GM18505 (cell line): Measurements from ENCODE around the gene C1GALT1C1L.
A peak's percentile ranks its signal among the peaks of the same experiment; 100 is the strongest.
"Not testable (repeated sequence)": the region's sequence is repeated elsewhere in the genome, so short reads cannot be mapped to it uniquely, and the experiment has no call there.

Experiments
- ATAC-seq: cut with Tn5 transposase; IDR thresholded peaks from one replicate; pipeline ENCODE4 v1.9.1; 2021; ENCODE audit not compliant: unreplicated experiment
- POLR2A ChIP-seq: IDR thresholded peaks from 4 replicates; pipeline ENCODE4 v1.6.1; 2011; ENCODE audit warnings: borderline replicate concordance; ENCODE audit not compliant: insufficient read depth, insufficient read length; ENCODE audit errors: extremely low read depth

The C1GALT1C1L gene

DNA sequence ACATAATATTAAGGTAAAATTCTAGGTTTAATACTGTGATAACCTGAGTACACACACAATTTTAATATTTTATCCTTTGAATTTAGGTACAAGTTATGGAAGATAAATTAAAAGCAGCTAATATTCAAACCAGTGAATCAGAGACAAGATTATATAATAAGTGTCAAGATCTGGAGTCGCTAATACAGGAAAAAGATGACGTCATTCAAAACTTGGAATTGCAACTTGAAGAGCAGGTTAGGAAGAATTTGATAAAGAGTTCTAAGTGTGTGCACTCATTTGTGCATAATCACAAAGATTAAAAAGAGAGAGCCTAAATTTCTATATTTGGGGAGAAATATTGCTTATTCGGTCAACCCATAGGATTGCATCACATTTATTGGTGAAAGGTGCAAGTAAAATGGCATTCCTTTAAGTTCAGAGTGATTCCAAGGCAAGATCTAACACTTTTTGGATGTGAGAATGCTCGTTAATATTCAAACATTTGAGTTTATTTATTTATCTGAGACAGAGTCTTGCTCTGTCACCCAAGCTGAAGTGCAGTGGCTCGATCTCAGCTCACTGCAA lies 16.3 kb upstream of the C1GALT1C1L start:
- TF ChIP-seq POLR2A: no peak
- no peak for ATAC-seq

DNA sequence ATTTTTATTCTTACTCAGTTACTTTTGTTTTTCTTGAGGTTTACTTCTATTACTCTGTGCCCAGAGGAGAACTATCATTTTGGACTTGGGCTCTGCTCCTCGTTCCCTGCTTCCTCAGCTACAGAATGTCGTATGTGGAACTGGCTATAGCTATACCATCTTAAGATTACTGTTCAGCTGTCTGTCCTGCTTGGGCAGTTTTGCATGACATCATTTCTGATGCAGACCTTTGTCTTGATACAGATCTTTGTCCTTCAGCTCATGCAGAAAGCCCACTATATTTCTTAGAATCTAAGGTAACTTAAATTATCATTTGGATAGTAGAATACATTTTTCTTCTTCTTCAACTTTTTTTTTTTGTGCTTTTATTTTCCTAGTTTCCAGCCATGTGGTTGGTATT lies 13.8 kb upstream of the C1GALT1C1L start:
- no peak for TF ChIP-seq POLR2A
- no peak for ATAC-seq

DNA sequence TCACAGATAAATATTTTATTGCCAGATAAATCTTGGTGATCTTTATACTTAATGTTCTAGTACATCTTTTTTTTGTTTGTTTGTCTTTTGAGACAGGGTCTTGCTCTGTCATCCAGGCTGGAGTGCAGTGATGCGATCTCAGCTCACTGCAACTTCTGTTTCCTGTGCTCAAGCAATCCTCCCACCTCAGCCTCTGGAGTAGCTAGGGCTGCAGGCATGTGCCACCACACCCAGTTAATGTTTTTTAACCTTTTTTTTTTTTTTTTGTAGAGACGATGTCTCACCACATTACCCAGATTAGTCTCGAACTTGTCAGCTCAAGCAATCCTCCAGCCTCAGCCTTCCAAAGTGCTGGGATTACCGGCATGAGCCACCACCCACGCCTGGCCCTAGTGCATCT lies 9.1 kb upstream of the C1GALT1C1L start:
- ATAC-seq: no peak
- no peak for TF ChIP-seq POLR2A

DNA sequence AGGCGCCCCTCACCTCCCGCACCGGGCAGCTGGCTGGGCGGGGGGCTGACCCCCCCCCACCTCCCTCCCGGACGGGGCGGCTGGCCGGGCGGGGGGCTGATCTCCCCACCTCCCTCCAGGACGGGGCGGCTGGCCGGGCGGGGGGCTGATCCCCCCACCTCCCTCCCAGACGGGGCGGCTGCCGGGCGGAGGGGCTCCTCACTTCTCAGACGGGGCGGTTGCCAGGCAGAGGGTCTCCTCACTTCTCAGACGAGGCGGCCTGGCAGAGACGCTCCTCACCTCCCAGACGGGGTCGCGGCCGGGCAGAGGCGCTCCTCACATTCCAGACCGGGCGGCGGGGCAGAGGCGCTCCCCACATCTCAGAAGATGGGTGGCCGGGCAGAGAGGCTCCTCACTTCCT lies 1.6 kb upstream of the C1GALT1C1L start:
- ATAC-seq: not testable (repeated sequence)

DNA sequence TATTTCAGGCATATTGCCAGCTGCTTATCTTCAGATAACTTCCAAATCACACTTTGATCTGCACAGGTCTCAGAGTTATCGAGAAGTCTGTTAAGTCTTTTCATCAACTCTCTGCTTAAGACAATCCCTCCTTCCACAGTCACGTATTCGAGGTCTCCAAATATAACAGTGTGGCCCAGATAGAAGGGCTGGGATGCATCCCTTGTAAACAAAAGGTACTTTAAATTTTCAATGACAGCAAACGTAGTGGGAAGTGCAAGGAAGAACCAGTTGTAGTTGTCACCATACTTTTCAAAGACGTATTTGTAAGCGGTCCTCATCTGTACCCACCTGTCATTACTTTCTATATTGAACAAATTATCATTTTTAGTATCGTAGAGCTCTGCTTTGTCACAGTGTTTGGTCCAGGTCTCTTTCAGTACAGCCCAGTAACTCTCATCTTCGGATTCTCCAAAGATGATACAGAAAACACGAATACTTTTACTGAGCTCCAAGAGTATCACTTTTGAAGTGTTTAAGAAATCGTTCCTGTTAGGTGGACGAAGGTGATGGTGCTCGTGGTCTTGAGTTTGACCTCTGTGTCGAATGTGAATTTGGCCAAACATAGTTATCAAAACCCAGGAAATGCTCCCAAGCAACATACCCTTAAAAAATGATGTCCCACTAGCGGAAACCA lies 445 bp downstream of the C1GALT1C1L start:
- ATAC-seq: no peak
- no peak for TF ChIP-seq POLR2A

DNA sequence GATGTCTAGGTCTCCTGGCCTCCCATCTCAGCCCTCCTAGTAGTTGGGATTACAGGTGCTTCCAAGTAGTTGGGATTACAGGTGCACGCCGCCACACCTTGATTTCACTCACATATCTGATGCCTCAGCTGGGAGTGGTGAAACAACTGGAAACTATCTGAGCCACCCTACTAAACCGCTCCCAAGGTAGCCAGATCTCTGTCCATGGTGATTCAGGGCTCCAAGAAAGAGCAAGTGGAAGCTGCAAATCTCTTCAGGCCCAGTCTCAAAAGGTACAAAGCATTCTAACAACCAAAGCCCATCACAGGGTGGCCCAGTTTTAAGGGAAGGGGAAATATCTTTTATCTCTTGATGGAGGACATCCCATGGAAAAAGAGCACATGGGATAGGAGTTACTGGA lies 19.0 kb downstream of the C1GALT1C1L start:
- ATAC-seq: no peak
- TF ChIP-seq POLR2A: no peak

DNA sequence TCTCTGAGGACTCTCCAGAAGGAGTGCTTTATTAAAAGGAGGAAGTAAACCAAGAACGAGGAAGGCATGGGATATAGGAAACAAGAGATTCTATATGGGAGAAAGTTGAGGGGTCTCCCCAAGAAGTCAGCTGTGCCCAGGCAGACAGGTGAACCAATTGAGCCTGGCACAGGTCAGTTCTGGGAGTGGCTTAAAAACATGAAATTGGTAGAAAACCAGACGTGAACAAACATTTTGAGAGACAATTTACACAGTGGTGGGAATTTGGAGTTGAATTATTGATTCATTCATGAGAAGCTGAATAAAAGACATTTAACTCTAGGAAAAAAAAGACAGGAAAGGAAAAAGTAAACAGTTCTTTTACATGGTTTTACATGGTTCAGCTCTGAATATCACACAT lies 22.7 kb downstream of the C1GALT1C1L start:
- ATAC-seq: no peak
- no peak for TF ChIP-seq POLR2A

DNA sequence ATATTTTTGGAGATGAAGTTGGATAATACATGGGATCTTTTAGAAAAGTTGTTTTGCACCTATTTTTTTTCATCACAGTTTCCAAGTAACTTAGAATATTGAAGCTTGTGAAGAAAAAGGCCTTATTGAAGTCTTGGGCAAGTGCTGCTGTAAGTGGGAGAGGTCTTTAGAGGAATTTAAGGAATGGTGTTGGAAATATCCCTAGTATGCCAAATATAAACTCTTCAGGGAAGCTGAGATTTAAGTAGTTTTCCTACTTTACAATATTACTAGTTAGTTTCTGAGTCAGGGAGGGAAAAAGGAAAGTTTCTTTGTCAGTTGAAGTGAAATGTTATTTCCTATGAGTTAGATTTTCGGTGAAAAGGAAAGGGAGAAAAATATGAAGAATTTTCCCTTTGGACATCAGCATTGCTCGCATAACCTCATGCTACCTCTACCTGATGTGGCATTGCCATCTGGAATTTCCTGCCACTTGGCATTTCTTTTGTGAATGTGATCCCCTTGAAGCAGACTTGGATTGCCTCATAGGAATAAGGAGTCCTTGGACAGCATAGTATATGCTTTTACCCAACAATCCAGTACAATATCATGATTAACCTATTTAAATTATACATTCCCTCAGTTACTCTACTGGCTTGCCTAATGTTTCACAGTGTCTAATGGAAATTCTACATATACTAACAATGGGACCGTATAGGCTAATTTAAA lies 27.1 kb downstream of the C1GALT1C1L start:
- TF ChIP-seq POLR2A: no peak

DNA sequence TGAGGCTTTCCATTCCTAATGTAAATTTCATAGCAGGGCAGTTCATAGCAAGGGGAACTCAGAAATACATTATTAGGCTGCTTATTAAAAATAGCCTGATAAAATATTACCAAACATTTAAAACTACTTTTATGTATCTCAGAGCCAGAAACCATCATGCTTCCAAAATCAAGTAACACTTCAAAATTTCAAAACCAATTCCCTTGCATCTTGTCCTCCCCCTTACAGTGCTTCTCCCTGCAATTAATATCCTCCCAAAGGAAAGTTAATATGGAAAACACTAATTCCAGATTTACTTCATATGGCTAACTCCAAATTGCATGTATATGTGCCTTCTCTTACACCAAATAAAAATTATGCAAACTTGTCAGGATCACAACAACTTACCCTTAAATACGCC lies 32.5 kb downstream of the C1GALT1C1L start:
- no peak for TF ChIP-seq POLR2A

More for the DNA sequence above, 27.1 kb downstream of the C1GALT1C1L start:
- no peak for ATAC-seq

DNA sequence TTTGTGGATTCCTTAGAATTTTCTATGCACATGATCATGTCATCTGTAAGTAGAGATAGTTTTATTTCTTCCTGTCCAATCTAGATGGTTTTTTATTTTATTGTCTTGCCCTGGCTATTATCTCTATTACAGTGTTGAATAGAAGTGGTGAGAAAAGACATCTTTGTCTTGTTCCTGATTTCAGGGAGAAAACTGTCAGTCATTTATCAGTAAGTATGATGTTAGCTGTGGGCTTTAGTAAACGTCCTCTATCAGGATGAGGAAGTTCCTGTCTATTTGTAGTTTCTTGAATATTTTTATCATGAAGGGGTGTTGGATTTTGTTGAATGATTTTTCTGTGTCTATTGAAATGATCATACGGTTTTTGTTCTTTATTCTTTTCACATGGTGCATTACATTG lies 33.9 kb downstream of the C1GALT1C1L start:
- ATAC-seq: no peak

More for the DNA sequence above, 32.5 kb downstream of the C1GALT1C1L start:
- no peak for ATAC-seq

DNA sequence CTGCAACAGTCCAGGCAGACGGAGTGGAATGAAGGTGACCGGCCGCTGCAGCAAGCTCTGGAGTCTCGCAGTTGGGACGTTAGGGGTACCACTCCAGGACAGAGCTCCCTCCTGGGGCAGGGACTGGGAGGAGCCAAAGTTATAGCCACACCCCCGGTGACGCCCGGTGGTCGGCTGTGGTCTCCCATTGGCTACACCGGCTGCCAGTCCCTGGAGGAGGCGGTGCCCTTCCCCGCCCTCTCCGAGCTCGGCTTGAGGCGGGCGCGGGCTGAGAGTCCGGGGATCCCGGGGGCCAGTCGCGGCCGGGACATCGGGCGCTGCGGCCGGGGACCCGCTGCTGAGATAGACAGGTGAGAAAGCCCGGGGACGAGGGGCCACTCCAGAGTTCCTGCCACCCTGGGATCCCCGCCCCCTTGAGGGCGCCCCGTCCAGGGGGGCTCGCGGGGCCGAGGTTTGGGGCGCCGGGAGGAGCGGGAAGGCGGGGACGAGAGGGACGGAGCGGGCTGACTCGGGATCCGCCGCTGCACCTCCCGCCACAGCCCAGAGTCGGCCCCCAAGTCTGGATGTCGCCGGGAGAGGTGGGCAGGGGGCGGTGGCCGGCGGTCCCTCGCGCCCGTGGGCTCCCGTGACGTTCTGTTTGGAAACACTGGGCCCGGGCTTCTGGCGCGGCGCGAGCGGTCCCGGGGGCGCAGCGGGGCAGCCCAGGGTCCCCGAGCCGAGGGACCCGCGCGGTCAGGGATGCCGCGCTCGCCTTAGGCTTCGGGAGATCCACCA lies 39.0 kb downstream of the C1GALT1C1L start, which contains the start of gene PLEKHH2:
Gene PLEKHH2 (plus strand): TSS at position 231 of the 774 bp plus-strand sequence. CDS start 7,414 bp downstream, outside the sequence.
- peak; percentile 99 for ATAC-seq
- no peak for TF ChIP-seq POLR2A

More for the DNA sequence above, 33.9 kb downstream of the C1GALT1C1L start:
- TF ChIP-seq POLR2A: no peak

DNA sequence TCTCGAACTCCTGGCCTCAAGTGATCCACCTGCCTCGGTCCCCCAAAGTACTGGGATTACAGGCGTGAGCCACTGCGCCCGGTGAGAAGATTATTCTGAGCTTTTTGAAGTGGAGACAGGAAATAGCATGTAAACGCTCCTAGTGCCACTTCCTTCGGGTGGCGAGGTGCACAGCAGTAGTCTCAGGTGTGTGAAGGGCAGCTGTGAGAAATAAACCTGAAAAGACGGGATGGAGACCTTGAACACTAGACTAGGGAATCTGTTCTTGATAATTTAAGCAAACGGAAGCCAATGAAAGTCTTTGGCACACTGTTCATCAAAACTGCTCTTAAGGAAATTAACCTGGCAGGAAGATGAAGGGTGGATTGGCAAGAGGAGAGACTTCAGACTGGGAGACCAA lies 39.6 kb downstream of the C1GALT1C1L start:
- no peak for ATAC-seq
- no peak for TF ChIP-seq POLR2A

DNA sequence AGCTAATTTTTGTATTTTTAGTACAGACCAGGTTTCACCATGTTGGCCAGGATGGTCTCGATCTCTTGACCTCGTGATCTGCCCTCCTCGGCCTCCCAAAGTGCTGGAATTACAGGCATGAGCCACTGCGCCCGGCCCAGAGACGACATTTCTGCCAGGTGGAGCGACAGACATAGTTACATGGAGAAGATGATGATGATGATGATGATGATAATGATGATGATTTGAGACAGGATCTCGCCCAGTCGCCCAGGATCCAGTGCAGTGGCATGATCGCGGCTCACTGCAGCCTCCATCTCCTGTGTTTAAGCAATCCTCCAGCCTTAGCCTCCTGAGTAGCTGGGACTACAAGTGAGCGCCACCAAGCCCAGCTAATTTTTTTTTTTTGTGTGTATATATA lies 40.1 kb downstream of the C1GALT1C1L start:
- ATAC-seq: not testable (repeated sequence)
